Measurements from ENCODE around the gene BMPER. TPM values are rescaled to one million over a fixed set of nuclear protein-coding genes. Genes with fewer than 3 reads are reported as not detected.

Gene BMPER
- total RNA-seq, 1 donor from 2014 or later, result 7.4 TPM

DNA sequence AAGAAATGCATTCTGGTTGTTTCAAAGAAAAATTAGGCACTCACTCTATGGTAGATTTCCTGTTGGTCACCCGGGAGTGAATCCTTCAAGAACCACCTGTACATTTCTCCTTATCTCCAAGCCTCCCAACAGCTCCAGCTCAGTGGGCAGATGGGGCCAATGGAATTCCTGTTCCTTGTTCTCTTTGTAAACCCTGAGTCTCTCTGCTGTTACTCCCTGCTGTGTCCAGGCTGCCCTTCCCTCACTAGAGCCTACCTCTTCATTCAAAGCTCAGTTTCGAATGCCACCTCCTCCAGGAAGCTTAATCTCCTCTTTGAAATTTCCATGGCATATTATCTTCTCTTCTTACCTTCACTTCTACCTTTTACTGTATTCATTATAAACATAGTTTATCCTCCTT, 3.5 kb upstream of the BMPER start:
- H3K27ac ChIP-seq, result no peak overlapping the region
- no peak for DNase-seq
- H3K27me3 ChIP-seq (ENCODE audit: low read depth), result peaks cover 19% of the 10 kb centered on the region
- H3K9me3 ChIP-seq, result no peaks in the 10 kb centered on the region
- H3K4me1 ChIP-seq, result peaks cover 14% of the 10 kb centered on the region
- TF ChIP-seq, protein P1, sequence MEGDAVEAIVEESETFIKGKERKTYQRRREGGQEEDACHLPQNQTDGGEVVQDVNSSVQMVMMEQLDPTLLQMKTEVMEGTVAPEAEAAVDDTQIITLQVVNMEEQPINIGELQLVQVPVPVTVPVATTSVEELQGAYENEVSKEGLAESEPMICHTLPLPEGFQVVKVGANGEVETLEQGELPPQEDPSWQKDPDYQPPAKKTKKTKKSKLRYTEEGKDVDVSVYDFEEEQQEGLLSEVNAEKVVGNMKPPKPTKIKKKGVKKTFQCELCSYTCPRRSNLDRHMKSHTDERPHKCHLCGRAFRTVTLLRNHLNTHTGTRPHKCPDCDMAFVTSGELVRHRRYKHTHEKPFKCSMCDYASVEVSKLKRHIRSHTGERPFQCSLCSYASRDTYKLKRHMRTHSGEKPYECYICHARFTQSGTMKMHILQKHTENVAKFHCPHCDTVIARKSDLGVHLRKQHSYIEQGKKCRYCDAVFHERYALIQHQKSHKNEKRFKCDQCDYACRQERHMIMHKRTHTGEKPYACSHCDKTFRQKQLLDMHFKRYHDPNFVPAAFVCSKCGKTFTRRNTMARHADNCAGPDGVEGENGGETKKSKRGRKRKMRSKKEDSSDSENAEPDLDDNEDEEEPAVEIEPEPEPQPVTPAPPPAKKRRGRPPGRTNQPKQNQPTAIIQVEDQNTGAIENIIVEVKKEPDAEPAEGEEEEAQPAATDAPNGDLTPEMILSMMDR (IDR thresholded peaks at IDR 0.05), result no peak
- H3K4me3 ChIP-seq, result no peak overlapping the region
- ATAC-seq, result no peak
- H3K36me3 ChIP-seq, result no peaks in the 10 kb centered on the region
- intact Hi-C loops (cut with DNase I), result no loop called here

DNA sequence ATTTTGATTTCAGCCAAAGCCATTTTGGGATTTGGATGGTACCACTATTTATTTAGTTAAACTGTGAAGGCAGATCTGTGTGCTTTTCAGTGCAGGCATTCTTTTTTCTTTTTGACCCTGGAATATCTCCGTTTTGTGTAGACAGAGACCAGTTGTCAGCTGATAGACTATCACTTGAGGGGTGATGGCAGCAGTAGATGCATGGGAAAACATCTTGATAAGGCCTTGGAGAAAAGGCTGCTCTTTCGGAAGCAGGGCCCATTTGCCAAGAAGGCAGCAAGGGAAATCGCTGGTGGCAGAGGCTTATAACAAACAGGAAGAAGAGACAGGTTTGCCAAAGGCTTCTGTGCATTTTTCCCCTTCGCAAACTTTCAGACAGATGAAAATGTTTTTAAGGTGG, 2.6 kb upstream of the BMPER start:
- Histone ChIP-seq H3K9me3 (no peaks in the 10 kb centered on the region), H3K27me3 (ENCODE audit: low read depth) (peaks cover 19% of the 10 kb centered on the region), H3K27ac (no peak overlapping the region), H3K36me3 (no peaks in the 10 kb centered on the region), H3K4me3 (no peak overlapping the region), H3K4me1 (peaks cover 14% of the 10 kb centered on the region)
- no peak for DNase-seq
- TF ChIP-seq, protein P1 (IDR thresholded peaks at IDR 0.05), result no peak
- no peak for ATAC-seq
- intact Hi-C loops (cut with DNase I), result no loop called here

DNA sequence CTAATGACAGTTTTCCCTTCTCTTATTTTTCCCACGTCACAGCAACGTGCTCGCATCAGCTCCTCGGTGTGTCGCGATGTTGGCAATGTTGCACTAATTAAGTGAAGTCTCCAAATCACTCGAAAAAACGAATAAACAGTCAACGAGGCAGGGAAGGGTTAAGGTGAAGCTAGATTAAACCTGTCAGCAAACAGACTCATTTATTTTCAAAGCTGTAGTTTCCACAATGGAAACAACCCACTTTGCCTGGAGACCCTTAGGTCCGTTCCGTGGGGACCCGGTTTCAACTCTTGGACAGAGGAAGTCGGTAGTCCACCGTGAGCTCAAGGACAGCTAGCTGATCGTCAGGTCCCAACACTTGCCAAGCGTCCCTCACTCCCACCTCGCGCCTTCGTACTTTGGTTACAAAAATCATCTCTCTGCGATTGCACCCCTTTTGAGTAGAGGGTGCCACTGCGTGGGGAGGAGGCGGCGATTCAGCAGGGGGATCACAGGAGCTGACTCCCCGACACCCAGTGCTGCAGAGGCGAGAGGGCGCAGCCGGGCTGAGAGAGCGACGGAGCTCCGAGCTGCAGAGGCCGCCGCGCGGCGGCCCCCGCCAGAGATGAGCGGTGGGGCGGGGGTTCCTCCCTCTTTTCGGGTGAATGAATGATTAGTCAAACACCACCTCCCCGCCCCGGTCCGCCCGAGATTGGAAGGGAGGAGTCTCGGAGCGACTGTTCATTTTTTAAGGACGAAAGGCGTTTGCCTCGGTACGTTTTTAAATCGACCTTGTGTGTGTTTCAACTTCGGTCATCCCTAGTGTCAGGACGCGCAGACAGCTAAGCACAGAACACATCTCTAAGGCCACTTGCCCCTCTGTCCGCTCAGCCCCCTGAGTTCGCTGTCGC, 1.3 kb upstream of the BMPER start:
- peak overlapping the region; percentile 62 for H3K4me3 ChIP-seq
- TF ChIP-seq, protein P1 (IDR thresholded peaks at IDR 0.05), result no peak
- no peaks in the 10 kb centered on the region for H3K36me3 ChIP-seq
- intact Hi-C loops (cut with DNase I), result no loop called here
- H3K4me1 ChIP-seq, result peaks cover 14% of the 10 kb centered on the region
- peak; percentile 67 to 74 for ATAC-seq
- peak; percentile 43 for DNase-seq
- peak overlapping the region; percentile 68 for H3K27ac ChIP-seq
- H3K9me3 ChIP-seq, result no peaks in the 10 kb centered on the region
- peaks cover 19% of the 10 kb centered on the region for H3K27me3 ChIP-seq (ENCODE audit: low read depth)

DNA sequence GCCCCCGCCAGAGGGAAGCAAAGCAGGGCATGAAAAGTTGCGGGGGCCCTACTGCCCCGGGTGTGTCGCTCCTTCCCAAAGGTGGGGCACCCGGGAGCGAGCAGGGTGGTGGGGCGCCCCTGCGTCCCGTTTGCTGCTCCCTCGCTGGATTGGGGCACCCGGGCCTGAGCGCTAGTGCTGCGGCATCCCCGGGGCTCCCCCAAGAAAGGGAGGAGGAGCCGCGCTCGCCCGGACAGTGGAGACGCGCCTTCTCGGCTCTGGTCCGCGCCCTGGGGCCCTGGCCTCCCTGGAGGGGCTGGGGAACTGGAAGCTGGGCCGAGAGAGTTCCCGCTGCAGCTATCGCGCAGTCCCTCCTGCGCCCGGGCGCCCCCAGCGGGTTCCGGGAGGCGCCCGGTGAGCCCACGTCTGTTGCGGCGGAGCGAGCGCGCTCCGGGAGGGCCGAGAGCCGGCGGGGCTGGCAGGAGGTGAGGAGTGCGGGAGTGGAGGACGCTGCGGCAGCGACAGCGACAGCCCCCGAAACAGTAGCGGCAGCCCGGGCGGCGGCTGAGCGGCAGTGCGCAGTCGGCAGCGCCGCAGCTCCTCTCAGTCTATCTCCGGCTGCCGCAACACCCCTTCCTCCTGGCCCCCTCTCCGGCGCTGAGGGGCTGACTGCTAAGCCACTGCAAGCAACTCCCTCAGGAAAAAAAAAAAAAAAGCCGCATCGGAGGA, 504 bp upstream of the BMPER start:
- DNase-seq, result peak; percentile 44
- intact Hi-C loops (cut with DNase I), result no loop called here
- Histone ChIP-seq H3K36me3 (no peaks in the 10 kb centered on the region), H3K4me3 (peak overlapping the region; percentile 62), H3K27ac (peak overlapping the region; percentile 68), H3K27me3 (ENCODE audit: low read depth) (peaks cover 19% of the 10 kb centered on the region), H3K9me3 (no peaks in the 10 kb centered on the region), H3K4me1 (peaks cover 14% of the 10 kb centered on the region)
- TF ChIP-seq, protein P1 (IDR thresholded peaks at IDR 0.05), result no peak
- ATAC-seq, result peak; percentile 82 to 88

DNA sequence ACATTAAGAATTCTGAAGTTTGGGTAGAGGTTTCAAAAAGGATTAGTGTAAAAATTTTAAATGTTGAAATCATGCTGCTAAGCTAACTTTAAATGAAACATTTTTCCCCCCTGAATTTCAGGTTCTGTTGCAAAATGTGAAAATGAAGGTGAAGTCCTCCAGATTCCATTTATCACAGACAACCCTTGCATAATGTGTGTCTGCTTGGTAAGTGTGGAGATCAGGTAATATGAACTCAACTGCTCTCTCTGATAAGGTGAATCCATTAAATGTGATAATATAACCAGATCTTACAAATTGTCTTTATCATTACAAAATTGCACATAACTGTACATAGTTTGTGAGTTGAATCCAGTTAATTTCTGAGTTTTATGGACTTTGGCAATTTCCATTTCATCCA, 1.4 kb downstream of the BMPER start:
- H3K4me3 ChIP-seq, result peak overlapping the region; percentile 9
- DNase-seq, result no peak

More for the DNA sequence above, 1.4 kb downstream of the BMPER start:
- intact Hi-C loops (cut with DNase I), result no loop called here
- no peak for ATAC-seq
- Histone ChIP-seq H3K27ac (no peak overlapping the region), H3K4me1 (peaks cover 14% of the 10 kb centered on the region), H3K9me3 (no peaks in the 10 kb centered on the region), H3K36me3 (no peaks in the 10 kb centered on the region), H3K27me3 (ENCODE audit: low read depth) (peaks cover 19% of the 10 kb centered on the region)
- TF ChIP-seq, protein P1 (IDR thresholded peaks at IDR 0.05), result no peak

All from lower lobe of right lung (tissue), 2 donors.